A673 (cell line): ENCODE results near the gene COX5A. TPM values are rescaled to one million over a fixed set of nuclear protein-coding genes. Genes with fewer than 3 reads are reported as not detected.

Experiments
- BruUV-seq: library from RNA; stranded (reverse); fragments of 400-500 nt; replicated peaks from 2 replicates; lab custom pipeline; 2021; lab: Mats Ljungman, UMichigan
- CTCF ChIA-PET: fragments of 300-600 bp; sonication (Branson Sonifier 250); formaldehyde crosslinking; loops from one replicate; lab custom pipeline; 2022; ENCODE audit warnings: antibody characterized with exemption; lab: Charles Lee
- POLR2A ChIA-PET: fragments of 300-600 bp; sonication (Branson Sonifier 250); formaldehyde crosslinking; loops from one replicate; lab custom pipeline; 2022; ENCODE audit warnings: antibody characterized with exemption; ENCODE audit not compliant: low non-redundant PET; lab: Charles Lee
- DNase-seq: peaks from one replicate; pipeline ENCODE4 v3.0.0-alpha.2; 2015; ENCODE audit warnings: low spot score
- H3K27ac ChIP-seq: fragments of 200-600 bp; sonication (generic); 2 replicates; pipeline ENCODE4 v1.5.1; 2016; ENCODE audit warnings: mixed run types, low read depth, mild to moderate bottlenecking, mixed read lengths, antibody characterized with exemption, low read length; ENCODE audit not compliant: poor library complexity, severe bottlenecking
- H3K27me3 ChIP-seq: fragments of 200-600 bp; sonication (generic); replicated peaks from 2 replicates; pipeline ENCODE4 v1.6.1; 2017; ENCODE audit warnings: mixed run types, low read depth, mild to moderate bottlenecking, mixed read lengths, antibody characterized with exemption, low read length; ENCODE audit not compliant: insufficient read depth, poor library complexity
- H3K36me3 ChIP-seq: fragments of 200-600 bp; sonication (generic); 2 replicates; pipeline ENCODE4 v1.6.1; 2016; ENCODE audit warnings: mixed run types, mild to moderate bottlenecking, mixed read lengths, antibody characterized with exemption, low read length; ENCODE audit not compliant: insufficient read depth, poor library complexity, severe bottlenecking
- H3K4me1 ChIP-seq: fragments of 200-600 bp; sonication (generic); 2 replicates; pipeline ENCODE4 v1.6.1; 2017; ENCODE audit warnings: mixed run types, mild to moderate bottlenecking, mixed read lengths, antibody characterized with exemption, low read length; ENCODE audit not compliant: insufficient read depth, poor library complexity, severe bottlenecking
- H3K4me3 ChIP-seq: fragments of 200-600 bp; sonication (generic); 2 replicates; pipeline ENCODE4 v1.5.1; 2016; ENCODE audit warnings: low read depth, mixed run types, mild to moderate bottlenecking, mixed read lengths, low read length; ENCODE audit not compliant: poor library complexity, severe bottlenecking
- H3K9me3 ChIP-seq: fragments of 200-600 bp; sonication (generic); 2 replicates; pipeline ENCODE4 v1.6.1; 2016; ENCODE audit warnings: mixed run types, low read depth, mild to moderate bottlenecking, mixed read lengths, antibody characterized with exemption, low read length; ENCODE audit not compliant: poor library complexity, severe bottlenecking
- CTCF ChIP-seq: fragments of 300-800, 200-600 bp; sonication (generic); conservative IDR thresholded peaks from 2 replicates; pipeline ENCODE4 v1.5.1; 2017; ENCODE audit warnings: low read depth, mild to moderate bottlenecking, antibody characterized with exemption, low read length, moderate library complexity, mixed read lengths
- EZH2 ChIP-seq: fragments of 200-600 bp; sonication (generic); IDR thresholded peaks from 2 replicates; pipeline ENCODE4 v1.6.1; 2017; ENCODE audit warnings: borderline replicate concordance, low read depth, mild to moderate bottlenecking, mixed read lengths, antibody characterized with exemption, low read length; ENCODE audit not compliant: poor library complexity, severe bottlenecking
- intact Hi-C: fragments of 100-400 bp; cut with micrococcal nuclease; formaldehyde crosslinking; loops from one replicate; pipeline ENCODE4 v1.10.0; 2022; ENCODE audit not compliant: unreplicated experiment
- total RNA-seq: library from RNA; stranded (reverse); gene quantifications from 2 replicates; pipeline ENCODE4 v1.2.3, GENCODE V29; 2021

The COX5A gene
- total RNA-seq, 1 experiment from 2014 or later = 354 TPM

- Histone ChIP-seq H3K9me3 (no peaks in the 10 kb centered on the region), H3K27ac (no peak overlapping the region), H3K36me3 (no peaks in the 10 kb centered on the region), H3K4me1 (peaks cover 59% of the 10 kb centered on the region), H3K27me3 (no peaks in the 10 kb centered on the region), H3K4me3 (peak overlapping the region; percentile 66)
- peak; percentile 52 for DNase-seq
- BruUV-seq = no TSS peak
- intact Hi-C loops = no loop called here
- CTCF ChIA-PET = no interaction called here
- TF ChIP-seq EZH2 = no peak
- no peak for TF ChIP-seq CTCF
- POLR2A ChIA-PET = interaction anchor here (0.5 kb wide), 1 partner anchor 37 kb away, joined by 10 read pairs; no protein-coding TSS in a partner anchor
Measured at GRCh38 chr15:74958908-74959585, 21.2 kb upstream of the COX5A start.

DNA sequence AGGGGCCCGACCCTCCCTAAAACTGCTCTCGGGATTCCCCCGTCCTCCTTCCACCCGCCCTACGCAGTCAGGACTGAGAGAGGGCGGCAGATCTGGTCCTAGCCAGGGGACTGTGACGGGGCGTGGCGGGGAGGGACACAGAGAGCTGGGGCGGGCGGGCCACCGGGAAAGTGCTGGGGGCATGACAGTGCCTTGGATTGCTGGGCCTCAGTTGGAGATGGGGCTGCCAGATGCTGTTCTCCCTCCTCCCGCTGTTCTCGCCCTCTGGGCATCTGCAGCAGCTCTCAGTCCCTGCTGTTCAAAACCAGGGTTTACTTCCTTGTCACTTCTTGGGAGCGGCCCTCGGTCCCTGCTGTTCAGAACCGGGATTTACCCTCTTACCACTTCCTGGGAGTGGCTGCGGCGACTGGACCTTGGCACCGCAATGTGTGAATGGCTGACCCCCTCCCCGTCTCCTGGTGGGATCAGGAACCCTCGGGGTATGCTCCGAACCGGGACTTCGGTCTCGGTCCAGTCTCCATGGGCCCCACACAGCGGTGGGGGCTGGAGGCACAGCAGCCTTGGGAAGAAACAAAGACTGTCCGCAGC, 20.5 kb upstream of the COX5A start:
- peaks cover 61% of the 10 kb centered on the region for H3K4me1 ChIP-seq
- POLR2A ChIA-PET = no interaction called here
- H3K27me3 ChIP-seq = no peaks in the 10 kb centered on the region
- CTCF ChIA-PET = no interaction called here
- no TSS peak for BruUV-seq
- no peaks in the 10 kb centered on the region for H3K9me3 ChIP-seq
- H3K36me3 ChIP-seq = no peaks in the 10 kb centered on the region
- DNase-seq = peak; percentile 77
- intact Hi-C loops = no loop called here
- TF ChIP-seq CTCF (no peak), EZH2 (no peak)
- H3K4me3 ChIP-seq = peak overlapping the region; percentile 66
- H3K27ac ChIP-seq = no peak overlapping the region

GRCh38 chr15:74957476-74958035, 19.7 kb upstream of the COX5A start:
- Histone ChIP-seq H3K4me3 (peak overlapping the region; percentile 66), H3K27me3 (no peaks in the 10 kb centered on the region), H3K9me3 (no peaks in the 10 kb centered on the region), H3K4me1 (peaks cover 61% of the 10 kb centered on the region), H3K36me3 (no peaks in the 10 kb centered on the region), H3K27ac (peak overlapping the region; percentile 73)
- BruUV-seq = no TSS peak
- peak; percentile 63 for DNase-seq
- TF ChIP-seq CTCF (no peak), EZH2 (no peak)
- ChIA-PET POLR2A (interaction anchor here (0.6 to 0.7 kb wide), 2 partner anchors 494 to 562 kb away, joined by 3 to 19 read pairs; partner anchors contain the start of gene SIN3A), CTCF (interaction anchor here (0.6 to 1.1 kb wide), 4 partner anchors 18 to 189 kb away, joined by 3 to 6 read pairs (median 4); no protein-coding TSS in a partner anchor)
- intact Hi-C loops = no loop called here
